ENCODE results near the gene TBX10.

DNA sequence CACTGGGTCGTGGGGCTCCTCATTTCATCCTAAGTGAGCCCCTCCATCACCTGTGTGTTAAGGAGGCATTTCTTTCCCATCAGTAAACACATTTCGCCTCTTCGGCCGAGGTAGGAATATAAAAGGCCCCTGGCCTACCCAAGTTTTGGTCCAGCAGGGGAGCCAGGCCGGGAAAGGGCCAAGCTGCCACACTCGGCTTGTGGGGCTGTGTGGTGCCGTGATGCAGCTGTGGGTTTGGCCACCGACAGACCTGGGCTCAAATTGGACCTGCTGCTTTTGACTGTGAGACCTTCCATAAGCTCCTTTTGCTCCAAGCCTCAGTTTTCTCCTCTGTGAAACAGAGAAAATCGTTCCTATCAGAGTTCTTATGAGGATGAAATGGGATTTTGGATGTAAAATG, 32.1 kb downstream of the TBX10 start:
- TF ChIP-seq CTCF (IDR thresholded peaks at IDR 0.05): no peak
- TF ChIP-seq POLR2A (IDR thresholded peaks at IDR 0.05): no peak
